HG02840 (cell line): ENCODE results near the gene POLE.

Experiments used
- ATAC-seq: cut with Tn5 transposase; IDR thresholded peaks from one replicate; pipeline ENCODE4 v1.9.1; 2021; ENCODE audit warnings: mild to moderate bottlenecking, moderate library complexity, moderate number of reproducible peaks; ENCODE audit not compliant: unreplicated experiment, low FRiP score

Gene POLE

GRCh38 chr12:132583736-132584135, 103.4 kb downstream of the POLE start:
- ATAC-seq = no peak

- no peak for ATAC-seq
Measured at GRCh38 chr12:132583411-132583710, 103.8 kb downstream of the POLE start.

- no peak for ATAC-seq
Measured at GRCh38 chr12:132582582-132583410, 104.3 kb downstream of the POLE start.

DNA sequence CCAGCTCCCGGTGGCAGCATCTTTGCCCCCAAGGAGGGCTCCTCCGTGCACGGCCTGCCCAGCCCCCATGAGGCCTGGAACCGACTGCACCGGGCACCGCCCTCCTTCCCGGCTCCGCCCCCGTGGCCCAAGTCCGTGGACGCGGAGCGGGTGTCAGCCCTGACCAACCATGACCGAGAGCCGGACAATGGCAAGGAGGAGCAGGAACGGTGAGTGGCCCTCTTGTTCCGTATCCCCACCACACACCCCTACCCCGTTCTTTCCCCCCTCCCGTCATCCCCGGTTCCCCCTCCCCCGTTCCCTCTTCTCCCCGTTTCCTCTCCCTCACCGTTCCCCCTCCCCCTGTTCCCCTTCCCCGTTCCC, 105.1 kb downstream of the POLE start:
- ATAC-seq = no peak

GRCh38 chr12:132581348-132582057, 105.6 kb downstream of the POLE start:
- no peak for ATAC-seq

GRCh38 chr12:132580701-132581292, 106.3 kb downstream of the POLE start:
- no peak for ATAC-seq

DNA sequence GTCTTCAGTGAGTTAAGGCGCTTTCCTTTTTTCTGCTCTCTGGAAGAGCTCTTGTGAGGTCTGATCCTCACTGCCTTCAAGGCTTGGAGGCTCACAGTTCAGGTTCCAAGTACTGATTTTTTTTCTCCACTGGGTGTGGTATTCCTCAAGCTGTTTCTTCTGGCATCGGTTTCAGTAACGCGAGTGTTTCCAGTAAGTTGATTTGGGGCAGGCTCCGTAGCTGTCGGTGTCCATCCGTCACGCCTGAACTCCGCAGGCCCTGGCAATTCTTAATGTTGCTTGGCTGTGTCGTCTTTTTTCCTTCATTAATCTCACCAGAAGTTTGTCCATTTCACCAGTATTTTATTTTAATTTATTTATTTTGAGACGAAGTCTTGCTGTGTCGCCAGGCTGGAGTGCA, 107.4 kb downstream of the POLE start:
- no peak for ATAC-seq

DNA sequence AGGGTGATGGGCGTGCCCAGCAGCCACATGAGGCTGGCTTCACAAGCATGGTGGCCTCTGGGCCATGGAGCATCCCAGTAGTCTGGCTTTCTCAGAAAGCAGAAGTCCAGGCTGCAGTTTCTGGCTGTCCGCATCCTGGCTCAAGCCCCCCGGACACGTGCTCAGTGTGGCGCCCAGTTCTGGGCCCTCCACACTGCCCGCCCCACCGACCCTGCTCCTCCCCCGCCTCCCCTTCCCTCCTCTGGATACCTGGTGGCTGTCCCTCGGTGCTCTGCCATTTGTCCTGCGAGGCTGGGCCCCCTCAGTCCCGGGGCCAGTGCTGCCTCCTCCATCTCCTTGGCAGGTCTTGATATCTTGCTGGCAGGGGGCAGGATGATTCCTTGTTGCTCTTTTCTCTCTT, 108.3 kb downstream of the POLE start:
- no peak for ATAC-seq

DNA sequence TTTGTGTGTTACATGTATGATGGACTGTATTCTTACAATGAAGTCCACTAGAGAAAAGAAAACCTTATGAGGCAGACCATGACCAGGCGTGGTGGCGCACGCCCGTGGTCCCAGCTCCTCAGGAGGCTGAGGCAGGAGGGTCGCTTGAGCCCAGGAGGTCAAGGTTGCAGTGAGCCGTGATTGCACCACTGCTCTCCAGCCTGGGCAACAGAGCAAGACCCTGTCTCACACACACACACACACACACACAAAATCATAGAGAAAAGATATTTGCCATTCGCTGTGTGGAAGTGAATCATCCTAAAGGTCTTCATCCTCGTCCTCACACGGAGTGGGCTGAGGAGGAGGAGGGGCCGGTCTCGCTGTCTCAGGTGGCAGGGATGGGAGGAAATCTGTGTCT, 109.0 kb downstream of the POLE start:
- ATAC-seq = no peak

DNA sequence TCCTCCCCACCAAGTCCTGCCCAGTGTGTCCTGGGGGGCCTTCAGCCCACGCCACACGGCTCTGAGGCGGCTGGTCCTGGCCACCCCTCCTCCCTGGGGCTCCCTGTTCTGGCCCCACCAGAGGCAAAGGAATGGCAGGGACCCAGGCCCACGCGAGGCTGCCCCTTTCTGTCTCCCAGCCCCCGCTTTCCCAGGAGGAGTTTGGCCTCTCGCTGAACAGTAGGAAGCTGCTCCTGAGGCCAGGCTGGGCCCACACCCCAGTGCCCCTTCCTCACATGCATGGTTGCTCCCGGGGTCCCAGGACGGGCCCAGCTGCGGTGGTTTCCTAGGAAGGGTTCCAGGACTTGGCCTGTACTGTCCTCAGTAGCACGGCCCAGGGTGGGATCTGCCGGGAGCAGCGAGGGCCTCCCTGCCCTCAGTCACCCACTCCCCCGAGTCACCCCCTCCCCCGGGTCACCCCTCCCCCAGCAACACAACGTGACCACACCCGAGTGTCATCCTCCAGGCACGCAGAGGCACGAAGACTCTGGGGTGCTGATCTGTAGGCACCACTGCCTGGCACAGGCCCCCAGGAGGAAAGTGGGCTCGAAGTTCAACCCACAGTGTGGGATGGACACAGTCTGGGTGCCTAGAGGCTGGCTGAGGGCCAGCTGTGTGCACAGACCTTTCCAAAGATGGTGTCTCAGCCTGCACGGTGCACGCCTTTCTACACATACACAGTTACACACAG, 109.8 kb downstream of the POLE start:
- no peak for ATAC-seq

GRCh38 chr12:132576701-132577100, 110.4 kb downstream of the POLE start:
- ATAC-seq = no peak

DNA sequence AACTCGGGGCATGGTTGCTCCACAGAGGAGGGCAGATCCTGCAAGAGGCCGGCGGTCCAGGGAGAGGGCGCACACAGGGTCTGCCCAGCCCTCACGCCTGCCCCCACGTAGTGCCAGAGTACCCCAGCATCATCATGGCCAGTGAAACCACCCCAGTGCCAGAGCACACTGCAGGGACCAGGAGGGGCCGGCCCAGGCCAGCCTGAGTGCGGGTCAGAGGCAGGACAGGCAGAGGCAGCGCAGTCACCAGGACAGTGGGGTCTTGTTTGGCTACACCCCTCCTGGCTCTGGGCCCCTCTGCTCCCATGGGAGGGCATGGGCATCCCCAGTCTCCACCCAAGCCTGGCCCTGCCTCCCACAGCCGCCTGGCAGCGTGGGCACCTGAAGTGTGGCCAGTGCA, 111.5 kb downstream of the POLE start:
- ATAC-seq = no peak

DNA sequence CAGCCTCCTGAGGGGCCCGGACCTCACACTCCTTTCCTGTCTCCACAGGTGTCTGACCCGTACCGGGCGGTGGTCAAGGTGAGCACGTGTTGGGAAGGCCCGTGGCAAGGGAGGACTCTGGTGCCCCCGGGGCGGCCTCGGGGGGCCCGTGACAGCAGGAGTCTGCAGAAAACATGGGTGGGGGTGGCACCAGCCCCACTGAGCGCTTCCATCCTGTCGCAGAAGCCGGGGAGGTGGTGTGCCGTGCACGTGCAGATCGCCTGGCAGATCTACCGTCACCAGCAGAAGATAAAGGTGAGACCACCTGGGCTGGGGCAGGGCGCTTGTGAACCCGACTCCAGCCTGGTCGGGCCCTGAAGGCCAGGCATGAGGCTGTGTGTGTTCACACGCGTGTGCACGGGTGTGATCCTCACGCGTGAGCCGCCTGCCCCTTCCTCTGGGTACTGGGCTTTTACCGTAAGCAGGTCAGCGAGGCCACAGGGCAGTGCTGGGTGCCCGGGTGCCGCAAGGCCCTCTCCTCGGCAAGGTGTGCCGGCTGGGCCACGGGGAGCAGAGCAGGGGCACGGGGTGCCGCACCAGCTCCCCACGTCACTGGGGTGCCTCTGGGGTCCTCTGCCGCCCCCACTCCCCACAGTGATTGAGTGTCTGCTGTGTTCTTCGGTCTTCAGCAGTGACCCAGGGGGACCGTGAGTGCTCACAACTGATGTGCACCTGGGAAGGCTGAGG, 112.7 kb downstream of the POLE start:
- ATAC-seq = no peak
